ENCODE measurements around the gene TAF15.

TAF15 gene

GRCh38 chr17:35808962-35809854, at the start of gene TAF15:
TSS of gene TAF15 (plus strand) at chr17:35809484. CDS start at chr17:35809570, 86 bp downstream.
- Mint-ChIP-seq H3K4me1 (peaks cover 48% of the 10 kb centered on the region), H3K36me3 (ENCODE audit: low read depth) (peaks cover 23% of the 10 kb centered on the region), H3K27me3 (ENCODE audit: low read depth, poor library complexity) (peaks cover 6% of the 10 kb centered on the region), H3K27ac (peak within 1 kb of the TSS; percentile 100), H3K9me3 (no peaks in the 10 kb centered on the region), H3K4me3 (peak within 1 kb of the TSS; percentile 96)
- DNase-seq: peak; percentile 95
- TF ChIP-seq, protein P1, sequence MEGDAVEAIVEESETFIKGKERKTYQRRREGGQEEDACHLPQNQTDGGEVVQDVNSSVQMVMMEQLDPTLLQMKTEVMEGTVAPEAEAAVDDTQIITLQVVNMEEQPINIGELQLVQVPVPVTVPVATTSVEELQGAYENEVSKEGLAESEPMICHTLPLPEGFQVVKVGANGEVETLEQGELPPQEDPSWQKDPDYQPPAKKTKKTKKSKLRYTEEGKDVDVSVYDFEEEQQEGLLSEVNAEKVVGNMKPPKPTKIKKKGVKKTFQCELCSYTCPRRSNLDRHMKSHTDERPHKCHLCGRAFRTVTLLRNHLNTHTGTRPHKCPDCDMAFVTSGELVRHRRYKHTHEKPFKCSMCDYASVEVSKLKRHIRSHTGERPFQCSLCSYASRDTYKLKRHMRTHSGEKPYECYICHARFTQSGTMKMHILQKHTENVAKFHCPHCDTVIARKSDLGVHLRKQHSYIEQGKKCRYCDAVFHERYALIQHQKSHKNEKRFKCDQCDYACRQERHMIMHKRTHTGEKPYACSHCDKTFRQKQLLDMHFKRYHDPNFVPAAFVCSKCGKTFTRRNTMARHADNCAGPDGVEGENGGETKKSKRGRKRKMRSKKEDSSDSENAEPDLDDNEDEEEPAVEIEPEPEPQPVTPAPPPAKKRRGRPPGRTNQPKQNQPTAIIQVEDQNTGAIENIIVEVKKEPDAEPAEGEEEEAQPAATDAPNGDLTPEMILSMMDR (IDR thresholded peaks at IDR 0.05): peak; percentile 62

DNA sequence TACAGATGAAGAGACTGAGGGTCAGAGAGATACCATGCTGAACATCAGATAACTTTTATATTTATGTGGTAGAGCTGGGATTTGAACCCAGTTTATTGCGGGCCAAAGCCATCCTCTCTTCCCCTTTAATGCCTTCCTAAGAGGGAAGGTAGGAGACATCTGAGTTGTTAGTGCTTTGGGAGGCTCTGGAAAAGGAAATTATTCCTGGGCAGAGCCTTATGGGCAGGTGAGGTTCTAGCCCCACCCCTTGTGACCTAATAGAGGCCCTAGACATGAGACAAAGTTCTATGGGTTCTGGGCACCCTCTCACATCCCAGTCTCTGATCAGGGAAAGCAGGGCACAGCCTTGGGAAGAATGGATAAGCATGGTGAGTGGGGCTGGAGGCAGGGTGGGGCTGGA, 48.7 kb upstream of the TAF15 start, which contains the start of gene C17orf50:
C17orf50 (plus strand) TSS at position 301 of the 400 bp plus-strand sequence; CDS start at position 356, 55 bp downstream.
- Mint-ChIP-seq H3K27me3 (ENCODE audit: low read depth, poor library complexity) (peaks cover 14% of the 10 kb centered on the region), H3K4me1 (peaks cover 18% of the 10 kb centered on the region), H3K27ac (no peak within 1 kb of the TSS), H3K36me3 (ENCODE audit: low read depth) (no peaks in the 10 kb centered on the region), H3K4me3 (no peak within 1 kb of the TSS), H3K9me3 (no peaks in the 10 kb centered on the region)
- DNase-seq: no peak
- TF ChIP-seq, protein P1 (IDR thresholded peaks at IDR 0.05): no peak

DNA sequence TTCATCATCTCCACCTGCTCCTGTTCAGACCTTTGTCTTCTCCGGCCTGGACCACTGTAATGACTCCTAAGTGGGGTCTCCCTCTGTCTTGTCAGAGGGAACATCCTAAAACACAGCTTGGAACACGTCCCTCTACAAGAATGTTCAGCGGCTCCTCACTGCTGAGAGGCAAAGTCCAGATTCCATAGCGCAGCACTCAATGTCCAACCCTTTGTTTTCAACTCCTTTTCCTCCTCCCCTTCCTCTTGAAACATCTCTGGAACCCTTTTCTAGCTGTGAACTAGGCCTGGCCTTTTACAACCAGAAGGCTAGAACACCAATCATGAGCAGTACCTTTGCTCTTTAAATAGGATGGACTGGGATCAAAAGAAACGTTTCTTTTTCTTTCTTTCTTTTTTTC, 47.7 kb upstream of the TAF15 start:
- Mint-ChIP-seq H3K4me3 (no peak overlapping the region), H3K27ac (no peak overlapping the region), H3K9me3 (no peaks in the 10 kb centered on the region), H3K4me1 (peaks cover 25% of the 10 kb centered on the region), H3K27me3 (ENCODE audit: low read depth, poor library complexity) (peaks cover 11% of the 10 kb centered on the region), H3K36me3 (ENCODE audit: low read depth) (no peaks in the 10 kb centered on the region)
- TF ChIP-seq, protein P1 (IDR thresholded peaks at IDR 0.05): no peak
- no peak for DNase-seq

DNA sequence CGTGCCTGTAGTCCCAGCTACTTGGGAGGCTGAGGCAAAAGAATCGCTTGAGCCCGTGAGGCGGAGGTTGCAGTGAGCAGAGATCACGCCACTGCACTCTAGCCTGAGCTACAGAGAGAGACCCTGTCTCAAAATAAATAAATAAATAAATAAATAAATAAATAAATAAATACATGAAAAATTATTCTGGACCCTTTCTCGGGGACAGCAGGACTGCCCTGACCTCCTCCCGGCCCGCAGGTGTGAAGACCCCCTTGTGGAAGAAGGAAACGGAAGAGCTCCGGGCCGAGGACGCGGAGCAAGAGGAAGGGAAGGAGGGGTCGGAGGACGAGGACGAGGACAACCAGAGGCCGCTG, 45.5 kb upstream of the TAF15 start:
- TF ChIP-seq, protein P1 (IDR thresholded peaks at IDR 0.05): no peak
- Mint-ChIP-seq H3K27ac (peak overlapping the region; percentile 22), H3K9me3 (no peaks in the 10 kb centered on the region), H3K4me1 (peaks cover 24% of the 10 kb centered on the region), H3K4me3 (peak overlapping the region; percentile 74), H3K27me3 (ENCODE audit: low read depth, poor library complexity) (peaks cover 24% of the 10 kb centered on the region), H3K36me3 (ENCODE audit: low read depth) (no peaks in the 10 kb centered on the region)
- no peak for DNase-seq

GRCh38 chr17:35764123-35764991, 44.9 kb upstream of the TAF15 start:
- H3K4me3 Mint-ChIP-seq: peak overlapping the region; percentile 84
- no peaks in the 10 kb centered on the region for H3K36me3 Mint-ChIP-seq (ENCODE audit: low read depth)
- H3K27ac Mint-ChIP-seq: no peak overlapping the region
- H3K9me3 Mint-ChIP-seq: no peaks in the 10 kb centered on the region
- TF ChIP-seq, protein P1 (IDR thresholded peaks at IDR 0.05): peak; percentile 88
- peak; percentile 96 for DNase-seq
- peaks cover 19% of the 10 kb centered on the region for H3K4me1 Mint-ChIP-seq
- peaks cover 26% of the 10 kb centered on the region for H3K27me3 Mint-ChIP-seq (ENCODE audit: low read depth, poor library complexity)
